PC-3 (cell line): ENCODE results near the gene TXNIP.

ENCODE experiments used
- EZH2phosphoT487 ChIP-seq: fragments of 300-600 bp; sonication (generic); IDR thresholded peaks from 2 replicates; pipeline ENCODE4 v1.6.1; 2018; ENCODE audit warnings: mild to moderate bottlenecking, antibody characterized with exemption, low read length, borderline replicate concordance
- TF ChIP-seq, protein P1 (sequence below): fragments of 300-600 bp; sonication (generic); conservative IDR thresholded peaks from 2 replicates; pipeline ENCODE4 v1.5.1; 2017; ENCODE audit warnings: antibody characterized with exemption, low read depth, mild to moderate bottlenecking, low read length

DNA sequence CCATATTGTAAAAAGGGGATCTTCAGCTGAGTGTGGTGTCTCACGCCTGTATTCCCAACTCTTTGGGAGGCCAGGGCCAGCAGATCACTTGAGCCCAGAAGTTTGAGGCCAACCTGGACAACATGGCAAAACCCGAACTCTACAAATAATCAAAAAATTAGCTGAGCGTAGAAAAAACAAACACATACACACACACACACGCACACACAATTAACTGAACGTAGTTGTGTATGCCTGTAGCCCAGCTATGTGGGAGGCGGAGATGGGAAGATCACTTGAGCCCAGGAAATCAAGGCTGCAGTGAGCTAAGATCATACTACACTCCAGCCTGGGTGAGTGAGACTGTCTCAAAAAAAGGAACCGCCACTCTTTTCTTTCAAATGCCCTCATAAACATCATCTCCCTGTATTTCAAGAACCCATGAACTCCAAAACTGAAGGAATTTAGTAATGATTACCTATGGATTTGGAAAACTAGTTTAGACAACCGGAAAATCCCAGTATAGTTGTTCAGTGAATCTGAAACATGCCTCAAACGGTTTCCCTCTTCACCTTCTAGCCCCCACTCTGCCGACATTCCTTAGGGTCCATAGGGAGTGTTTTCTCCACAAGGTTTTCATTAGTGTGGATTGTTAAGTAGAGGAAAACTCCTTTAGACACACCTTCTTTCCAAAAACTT lies 4.5 kb downstream of the TXNIP start:
- TF ChIP-seq, protein P1, sequence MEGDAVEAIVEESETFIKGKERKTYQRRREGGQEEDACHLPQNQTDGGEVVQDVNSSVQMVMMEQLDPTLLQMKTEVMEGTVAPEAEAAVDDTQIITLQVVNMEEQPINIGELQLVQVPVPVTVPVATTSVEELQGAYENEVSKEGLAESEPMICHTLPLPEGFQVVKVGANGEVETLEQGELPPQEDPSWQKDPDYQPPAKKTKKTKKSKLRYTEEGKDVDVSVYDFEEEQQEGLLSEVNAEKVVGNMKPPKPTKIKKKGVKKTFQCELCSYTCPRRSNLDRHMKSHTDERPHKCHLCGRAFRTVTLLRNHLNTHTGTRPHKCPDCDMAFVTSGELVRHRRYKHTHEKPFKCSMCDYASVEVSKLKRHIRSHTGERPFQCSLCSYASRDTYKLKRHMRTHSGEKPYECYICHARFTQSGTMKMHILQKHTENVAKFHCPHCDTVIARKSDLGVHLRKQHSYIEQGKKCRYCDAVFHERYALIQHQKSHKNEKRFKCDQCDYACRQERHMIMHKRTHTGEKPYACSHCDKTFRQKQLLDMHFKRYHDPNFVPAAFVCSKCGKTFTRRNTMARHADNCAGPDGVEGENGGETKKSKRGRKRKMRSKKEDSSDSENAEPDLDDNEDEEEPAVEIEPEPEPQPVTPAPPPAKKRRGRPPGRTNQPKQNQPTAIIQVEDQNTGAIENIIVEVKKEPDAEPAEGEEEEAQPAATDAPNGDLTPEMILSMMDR = no peak
- no peak for TF ChIP-seq EZH2phosphoT487
